CD14-positive monocyte (primary cell): ENCODE results near the gene MSH2. TPM values are rescaled to one million over a fixed set of nuclear protein-coding genes. Genes with fewer than 3 reads are reported as not detected.

Experiments
- DNase-seq, 3 donors: peaks; one replicate each; pipeline ENCODE4 v3.0.0-alpha.2; 2011 to 2022
- H2AFZ ChIP-seq: 2 replicates; pipeline ENCODE4 v1.6.0; 2012; ENCODE audit warnings: mild to moderate bottlenecking, low read depth, low read length, inconsistent platforms; ENCODE audit not compliant: insufficient read depth, poor library complexity, severe bottlenecking
- H3K27ac ChIP-seq, 2 donors: 1 replicate in 1 of 2; 2 replicates in 1 of 2; pipeline ENCODE4 v1.5.1; 2012 to 2013; ENCODE audit warnings: low read length in 2 of 2, control low read depth in 1 of 2, inconsistent platforms in 1 of 2, low read depth in 1 of 2, mild to moderate bottlenecking in 1 of 2
- H3K27me3 ChIP-seq, 2 donors: one replicate each; pipeline versions ENCODE4 v1.6.0 to v1.6.1; 2011 to 2013; ENCODE audit warnings: low read length in 2 of 2; ENCODE audit not compliant: control insufficient read depth in 2 of 2, insufficient read depth in 2 of 2
- H3K36me3 ChIP-seq, 2 donors: replicated peaks in 1 of 2; 1 replicate in 1 of 2; 2 replicates in 1 of 2; pipeline versions ENCODE4 v1.5.1 to v1.6.1; 2012 to 2013; ENCODE audit warnings: low read length in 2 of 2, control low read depth in 1 of 2, inconsistent platforms in 1 of 2, mild to moderate bottlenecking in 1 of 2; ENCODE audit not compliant: insufficient read depth in 2 of 2, control insufficient read depth in 1 of 2
- H3K4me1 ChIP-seq, 2 donors: 1 replicate in 1 of 2; 2 replicates in 1 of 2; pipeline versions ENCODE4 v1.5.1 to v1.6.1; 2012 to 2013; ENCODE audit warnings: low read length in 2 of 2, control low read depth in 1 of 2, inconsistent platforms in 1 of 2, mild to moderate bottlenecking in 1 of 2, moderate library complexity in 1 of 2; ENCODE audit not compliant: insufficient read depth in 2 of 2, control insufficient read depth in 1 of 2
- H3K4me2 ChIP-seq: replicated peaks from 2 replicates; pipeline ENCODE3; 2012; ENCODE audit warnings: low read length, moderate library complexity, mild to moderate bottlenecking; ENCODE audit not compliant: poor library complexity, severe bottlenecking; ENCODE audit errors: extremely low read depth
- H3K4me3 ChIP-seq, 3 experiments: fragments of 200-600 bp in 1 of 3; sonication (generic) in 1 of 3; replicated peaks in 1 of 3; 1 replicate in 2 of 3; 2 replicates in 1 of 3; pipeline ENCODE4 v1.5.1; 2011 to 2013; ENCODE audit warnings: low read length in 3 of 3, mild to moderate bottlenecking in 3 of 3, control low read depth in 2 of 3, low read depth in 2 of 3, inconsistent platforms in 1 of 3, moderate library complexity in 1 of 3
- H3K79me2 ChIP-seq: 2 replicates; pipeline ENCODE4 v1.6.0; 2012; ENCODE audit warnings: mild to moderate bottlenecking, control low read depth, inconsistent platforms, low read length, moderate library complexity; ENCODE audit not compliant: insufficient read depth
- H3K9ac ChIP-seq: 2 replicates; pipeline ENCODE4 v1.6.0; 2017; ENCODE audit warnings: low read length, mild to moderate bottlenecking; ENCODE audit not compliant: insufficient read depth, poor library complexity, severe bottlenecking
- H3K9me3 ChIP-seq, 2 donors: replicated peaks in 1 of 2; 1 replicate in 1 of 2; 2 replicates in 1 of 2; pipeline versions ENCODE4 v1.5.1 to v1.6.1; 2012 to 2013; ENCODE audit warnings: low read length in 2 of 2, control low read depth in 1 of 2; ENCODE audit not compliant: control insufficient read depth in 1 of 2, insufficient read depth in 1 of 2
- H4K20me1 ChIP-seq: 2 replicates; pipeline ENCODE4 v1.6.0; 2012; ENCODE audit warnings: mild to moderate bottlenecking, low read length, control low read depth, moderate library complexity; ENCODE audit not compliant: insufficient read depth
- H3K27ac Mint-ChIP-seq, 7 donors: one replicate each; pipeline ENCODE4 v1.8.0; 2020; ENCODE audit warnings: mild to moderate bottlenecking in 7 of 7, mixed read lengths in 7 of 7, moderate library complexity in 6 of 7, inconsistent platforms in 2 of 7
- H3K27me3 Mint-ChIP-seq, 3 donors: one replicate each; pipeline ENCODE4 v1.8.0; 2021 to 2022; ENCODE audit warnings: low read depth in 3 of 3, mild to moderate bottlenecking in 3 of 3, mixed read lengths in 3 of 3, moderate library complexity in 3 of 3, inconsistent platforms in 1 of 3
- H3K36me3 Mint-ChIP-seq, 2 donors: one replicate each; pipeline ENCODE4 v1.8.0; 2020; ENCODE audit warnings: mixed read lengths in 2 of 2, inconsistent platforms in 1 of 2, mild to moderate bottlenecking in 1 of 2
- H3K4me1 Mint-ChIP-seq: one replicate; pipeline ENCODE4 v1.8.0; 2020; ENCODE audit warnings: mild to moderate bottlenecking, mixed read lengths
- H3K4me3 Mint-ChIP-seq, 2 donors: one replicate each; pipeline ENCODE4 v1.8.0; 2020; ENCODE audit warnings: mild to moderate bottlenecking in 2 of 2, mixed read lengths in 2 of 2, moderate library complexity in 1 of 2
- H3K9me3 Mint-ChIP-seq, 7 donors: one replicate each; pipeline ENCODE4 v1.8.0; 2020 to 2022; ENCODE audit warnings: mixed read lengths in 7 of 7, mild to moderate bottlenecking in 6 of 7, moderate library complexity in 6 of 7, inconsistent platforms in 2 of 7
- CTCF ChIP-seq: fragments of 200-600 bp; IDR thresholded peaks from one replicate; pipeline ENCODE4 v1.8.0; 2022; ENCODE audit warnings: antibody characterized with exemption, mild to moderate bottlenecking
- WGBS: methylation state at CpG from one replicate; pipeline ENCODE4 v1.1.5; 2013; ENCODE audit warnings: missing lambda C conversion rate; ENCODE audit not compliant: insufficient coverage; 5-methylcytosine and 5-hydroxymethylcytosine counted together
- intact Hi-C, 2 donors: fragments of 100-400 bp; cut with micrococcal nuclease; formaldehyde crosslinking; loops; one replicate each; pipeline versions ENCODE4 v1.15.0 to v1.15.1; 2023
- polyA plus RNA-seq, 3 donors: library from polyadenylated mRNA; depleted of rRNA in 1 of 3; unstranded in 2 of 3; stranded (reverse) in 1 of 3; fragments of 300-500 nt in 2 of 3; fragments of >200 nt in 1 of 3; fragmentation: Illumina TruSeq in 2 of 3; gene quantifications; 1 replicate in 2 of 3; 2 replicates in 1 of 3; pipeline ENCODE4 v1.2.3, GENCODE V29; 2012 to 2021

The MSH2 gene
- polyA plus RNA-seq, 3 donors: 1.5 to 2.8 (median 2.0) TPM

GRCh38 chr2:47373747-47374146 is 29.2 kb upstream of the MSH2 start:
- WGBS: 100% methylated on average over 2 of the region's 5 CpGs
- no peak for DNase-seq
- Histone ChIP-seq H3K27me3 (peaks cover 10 to 13% of the 10 kb centered on the region in 2 donors), H3K4me2 (no peak overlapping the region), H3K9ac (no peak overlapping the region), H3K79me2 (no peaks in the 10 kb centered on the region), H3K27ac (no peak overlapping the region), H3K36me3 (no peaks in the 10 kb centered on the region), H4K20me1 (no peaks in the 10 kb centered on the region), H3K4me3 (no peak overlapping the region), H3K4me1 (peaks cover 7 to 12% of the 10 kb centered on the region in 2 donors), H2AFZ (no peak overlapping the region), H3K9me3 (no peaks in the 10 kb centered on the region)
- Mint-ChIP-seq H3K4me1 (peaks cover 2% of the 10 kb centered on the region), H3K4me3 (no peak overlapping the region), H3K27ac (no peak overlapping the region), H3K9me3 (peaks cover 0 to 1% (median 0%) of the 10 kb centered on the region in 7 donors), H3K27me3 (peaks cover 16 to 38% (median 29%) of the 10 kb centered on the region in 3 donors), H3K36me3 (no peaks in the 10 kb centered on the region)
- no peak for TF ChIP-seq CTCF
- intact Hi-C loops: no loop called here

- Histone ChIP-seq H3K9me3 (no peaks in the 10 kb centered on the region), H3K4me2 (no peak overlapping the region), H4K20me1 (no peaks in the 10 kb centered on the region), H3K9ac (no peak overlapping the region), H3K4me3 (no peak overlapping the region), H3K4me1 (no peaks in the 10 kb centered on the region), H3K36me3 (no peaks in the 10 kb centered on the region), H3K27me3 (peaks cover 2 to 6% of the 10 kb centered on the region in 2 donors), H3K79me2 (no peaks in the 10 kb centered on the region), H2AFZ (no peak overlapping the region), H3K27ac (no peak overlapping the region)
- Mint-ChIP-seq H3K36me3 (no peaks in the 10 kb centered on the region), H3K4me3 (no peak overlapping the region), H3K9me3 (no peaks in the 10 kb centered on the region), H3K27ac (no peak overlapping the region), H3K4me1 (no peaks in the 10 kb centered on the region), H3K27me3 (peaks cover 12 to 23% (median 16%) of the 10 kb centered on the region in 3 donors)
- intact Hi-C loops: no loop called here
- DNase-seq: no peak
- no CpG with 5 or more reads among the region's 1 CpG for WGBS
- no peak for TF ChIP-seq CTCF
Measured at GRCh38 chr2:47375307-47375706, 27.6 kb upstream of the MSH2 start.
